ENCODE results near the gene PYGL. TPM values are rescaled to one million over a fixed set of nuclear protein-coding genes. Genes with fewer than 3 reads are reported as not detected.

The PYGL gene
- total RNA-seq, 1 donor from 2014 or later, result 63.0 TPM

- no peak overlapping the region for H3K4me3 ChIP-seq
- no peaks in the 10 kb centered on the region for H3K9me3 Mint-ChIP-seq
- H3F3A ChIP-seq (ENCODE audit: low read depth), result peaks cover 19% of the 10 kb centered on the region
- no peaks in the 10 kb centered on the region for H3K36me3 Mint-ChIP-seq
- no peak overlapping the region for H3K4me2 ChIP-seq
- H3K27ac ChIP-seq, result no peak overlapping the region
- peaks cover 20% of the 10 kb centered on the region for H3K4me1 Mint-ChIP-seq
- no peak overlapping the region for H2AFZ ChIP-seq (replicated peaks)
- H3K9me3 ChIP-seq (ENCODE audit: low read depth), result no peaks in the 10 kb centered on the region
- DNase-seq (ENCODE audit: low spot score), result no peak
- peaks cover 2% of the 10 kb centered on the region for H3K27me3 Mint-ChIP-seq (ENCODE audit: insufficient read depth, low read depth)
- no peaks in the 10 kb centered on the region for H3K79me2 ChIP-seq (ENCODE audit: low read depth)
- H3K36me3 ChIP-seq, result no peaks in the 10 kb centered on the region
- H3K4me3 Mint-ChIP-seq, result no peak overlapping the region
- peaks cover 10% of the 10 kb centered on the region for H3K27me3 ChIP-seq
- no peak for TF ChIP-seq EZH2 (IDR thresholded peaks at IDR 0.05)
- no peak for TF ChIP-seq EZH2phosphoT487 (IDR thresholded peaks at IDR 0.05)
- TF ChIP-seq CTCF (IDR thresholded peaks at IDR 0.05), result no peak
- H3K4me1 ChIP-seq, result no peaks in the 10 kb centered on the region
- H3K9ac ChIP-seq, result no peak overlapping the region
- H3K27ac Mint-ChIP-seq, result no peak overlapping the region
- H4K20me1 ChIP-seq (ENCODE audit: low read depth), result no peaks in the 10 kb centered on the region
Observed at GRCh38 chr14:50948205-50948604, 3.9 kb upstream of the PYGL start.

- peaks cover 2% of the 10 kb centered on the region for H3K79me2 ChIP-seq (ENCODE audit: low read depth)
- H3K27ac ChIP-seq, result no peak overlapping the region
- Mint-ChIP-seq H3K27ac (no peak overlapping the region), H3K27me3 (ENCODE audit: insufficient read depth, low read depth) (peaks cover 2% of the 10 kb centered on the region), H3K36me3 (no peaks in the 10 kb centered on the region), H3K9me3 (no peaks in the 10 kb centered on the region), H3K4me3 (no peak overlapping the region), H3K4me1 (peaks cover 22% of the 10 kb centered on the region)
- H4K20me1 ChIP-seq (ENCODE audit: low read depth), result no peaks in the 10 kb centered on the region
- H2AFZ ChIP-seq (replicated peaks), result no peak overlapping the region
- DNase-seq (ENCODE audit: low spot score), result no peak
- no peaks in the 10 kb centered on the region for H3K9me3 ChIP-seq (ENCODE audit: low read depth)
- peaks cover 25% of the 10 kb centered on the region for H3F3A ChIP-seq (ENCODE audit: low read depth)
- no peak overlapping the region for H3K4me2 ChIP-seq
- H3K9ac ChIP-seq, result no peak overlapping the region
- H3K27me3 ChIP-seq, result peaks cover 10% of the 10 kb centered on the region
- no peak for TF ChIP-seq EZH2phosphoT487 (IDR thresholded peaks at IDR 0.05)
- H3K36me3 ChIP-seq, result no peaks in the 10 kb centered on the region
- no peaks in the 10 kb centered on the region for H3K4me1 ChIP-seq
- H3K4me3 ChIP-seq, result no peak overlapping the region
Observed at GRCh38 chr14:50947446-50947845, 3.2 kb upstream of the PYGL start.

- Histone ChIP-seq H2AFZ (replicated peaks) (no peak overlapping the region), H3K27ac (no peak overlapping the region), H3K4me2 (no peak overlapping the region), H3K4me3 (no peak overlapping the region), H3F3A (ENCODE audit: low read depth) (peaks cover 25% of the 10 kb centered on the region), H3K9me3 (ENCODE audit: low read depth) (no peaks in the 10 kb centered on the region), H3K9ac (no peak overlapping the region), H3K27me3 (peaks cover 10% of the 10 kb centered on the region), H3K36me3 (no peaks in the 10 kb centered on the region), H4K20me1 (ENCODE audit: low read depth) (no peaks in the 10 kb centered on the region), H3K79me2 (ENCODE audit: low read depth) (peaks cover 3% of the 10 kb centered on the region), H3K4me1 (no peaks in the 10 kb centered on the region)
- no peak overlapping the region for H3K4me3 Mint-ChIP-seq
- no peaks in the 10 kb centered on the region for H3K9me3 Mint-ChIP-seq
- peaks cover 18% of the 10 kb centered on the region for H3K4me1 Mint-ChIP-seq
- H3K27ac Mint-ChIP-seq, result no peak overlapping the region
- H3K27me3 Mint-ChIP-seq (ENCODE audit: insufficient read depth, low read depth), result peaks cover 5% of the 10 kb centered on the region
- no peak for DNase-seq (ENCODE audit: low spot score)
- TF ChIP-seq EZH2phosphoT487 (IDR thresholded peaks at IDR 0.05) (no peak), CTCF (IDR thresholded peaks at IDR 0.05) (no peak), EZH2 (IDR thresholded peaks at IDR 0.05) (no peak)
- peaks cover 5% of the 10 kb centered on the region for H3K36me3 Mint-ChIP-seq
Observed at GRCh38 chr14:50946234-50946935, 2.1 kb upstream of the PYGL start.

All from neural progenitor cell (in vitro differentiated cells).